ENCODE measurements around the gene STX1A.

DNA sequence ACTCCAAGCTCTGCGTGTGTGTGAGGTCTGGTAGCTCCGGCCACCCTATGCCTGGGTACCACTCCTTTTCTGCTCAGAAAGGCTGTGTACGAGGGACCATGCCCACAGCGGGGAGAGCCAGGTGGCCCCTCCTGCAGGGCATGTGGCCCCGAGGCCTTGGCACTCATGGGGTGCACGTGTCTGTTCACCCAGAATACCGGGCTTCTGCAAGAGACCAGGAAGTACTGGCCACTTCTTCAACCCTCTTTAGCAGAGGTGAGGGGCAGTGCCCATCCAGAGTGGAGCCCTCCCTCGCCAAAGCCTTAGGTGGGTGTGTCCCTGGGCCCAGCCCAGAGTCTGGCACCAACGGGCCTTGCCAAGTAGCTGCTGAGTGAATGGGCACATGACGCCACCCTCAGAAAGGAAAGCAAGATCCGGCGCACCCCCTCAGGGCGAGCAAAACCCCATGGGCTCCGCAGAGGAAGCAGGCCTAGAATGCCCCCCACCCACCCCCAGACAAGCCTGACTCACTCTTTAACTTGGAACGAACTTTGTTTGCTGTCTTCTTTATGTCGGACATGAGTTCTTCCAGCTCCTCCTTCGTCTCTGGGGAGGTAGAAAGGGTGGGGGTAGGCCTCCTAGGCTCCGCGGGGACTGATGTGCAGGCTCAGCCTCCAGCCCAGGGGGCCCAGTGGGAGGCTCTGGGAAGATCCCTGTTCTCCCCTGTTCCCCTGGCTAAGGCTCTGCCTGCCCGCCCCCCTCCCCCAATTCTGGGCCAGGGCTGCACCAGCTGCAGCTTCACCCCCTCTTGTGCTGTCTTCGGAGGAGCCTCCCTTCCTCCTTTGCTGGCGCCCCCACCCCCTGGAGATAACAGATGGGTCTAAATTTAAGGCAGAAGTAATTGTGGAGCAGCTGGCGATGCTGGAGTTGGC, 14.6 kb downstream of the STX1A start:
- TF ChIP-seq CTCF (IDR thresholded peaks at IDR 0.05), result no peak
- TF ChIP-seq POLR2A (IDR thresholded peaks at IDR 0.05), result no peak

Data from tibial nerve (tissue), 3 donors.